SHP77 (cell line): Measurements from ENCODE around the gene NR6A1.

Experiments used
- DNase-seq, 2 experiments: peaks; one replicate each; lab custom pipeline; 2025; lab: John Stamatoyannopoulos, UW

Gene NR6A1

DNA sequence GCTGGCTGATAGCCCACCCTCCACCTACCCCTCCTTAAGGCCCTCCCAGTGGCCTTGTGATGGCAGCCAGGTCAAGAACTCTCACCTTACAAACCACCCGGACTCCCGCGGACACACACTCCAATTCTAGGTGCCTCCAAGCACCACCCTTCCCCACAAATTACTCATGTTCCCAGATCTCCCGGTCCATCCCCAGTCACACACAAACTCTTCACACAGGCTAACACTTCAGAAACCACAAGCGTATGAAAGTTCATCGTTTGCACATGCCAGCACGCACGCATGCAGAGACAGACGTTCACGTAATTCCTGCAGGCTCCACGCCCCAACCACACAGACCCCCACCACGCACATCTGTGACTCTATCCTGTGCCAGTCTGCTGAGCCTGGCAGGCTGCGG, 281.9 kb downstream of the NR6A1 start:
- no peak for DNase-seq

DNA sequence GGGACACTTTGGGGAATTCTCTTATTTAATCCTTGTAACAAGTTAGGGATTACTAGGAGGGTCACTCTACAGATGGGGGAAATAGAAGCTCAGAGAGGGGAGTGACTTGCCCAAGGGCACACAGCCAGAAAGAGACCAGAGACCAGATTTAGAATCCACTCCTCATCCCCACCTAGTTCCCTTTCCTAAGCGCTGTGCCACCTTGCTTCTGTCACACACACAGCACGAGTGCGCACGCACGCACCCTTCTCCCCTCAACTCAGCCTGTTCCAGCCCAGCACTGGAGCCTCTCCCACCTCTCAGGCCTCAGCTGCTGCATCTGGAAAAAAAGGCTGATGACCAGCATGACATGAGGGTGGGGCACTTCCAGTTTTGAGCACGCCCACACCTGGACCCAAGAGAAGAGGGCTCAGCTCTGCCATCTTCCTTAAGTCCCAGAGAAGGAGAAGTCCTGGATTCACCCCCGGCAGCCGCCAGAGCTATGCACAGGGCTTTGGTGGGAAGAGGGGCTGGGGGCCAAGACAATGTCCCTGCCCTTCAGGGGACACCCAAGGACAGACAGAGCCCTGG, 282.4 kb downstream of the NR6A1 start:
- no peak for DNase-seq

DNA sequence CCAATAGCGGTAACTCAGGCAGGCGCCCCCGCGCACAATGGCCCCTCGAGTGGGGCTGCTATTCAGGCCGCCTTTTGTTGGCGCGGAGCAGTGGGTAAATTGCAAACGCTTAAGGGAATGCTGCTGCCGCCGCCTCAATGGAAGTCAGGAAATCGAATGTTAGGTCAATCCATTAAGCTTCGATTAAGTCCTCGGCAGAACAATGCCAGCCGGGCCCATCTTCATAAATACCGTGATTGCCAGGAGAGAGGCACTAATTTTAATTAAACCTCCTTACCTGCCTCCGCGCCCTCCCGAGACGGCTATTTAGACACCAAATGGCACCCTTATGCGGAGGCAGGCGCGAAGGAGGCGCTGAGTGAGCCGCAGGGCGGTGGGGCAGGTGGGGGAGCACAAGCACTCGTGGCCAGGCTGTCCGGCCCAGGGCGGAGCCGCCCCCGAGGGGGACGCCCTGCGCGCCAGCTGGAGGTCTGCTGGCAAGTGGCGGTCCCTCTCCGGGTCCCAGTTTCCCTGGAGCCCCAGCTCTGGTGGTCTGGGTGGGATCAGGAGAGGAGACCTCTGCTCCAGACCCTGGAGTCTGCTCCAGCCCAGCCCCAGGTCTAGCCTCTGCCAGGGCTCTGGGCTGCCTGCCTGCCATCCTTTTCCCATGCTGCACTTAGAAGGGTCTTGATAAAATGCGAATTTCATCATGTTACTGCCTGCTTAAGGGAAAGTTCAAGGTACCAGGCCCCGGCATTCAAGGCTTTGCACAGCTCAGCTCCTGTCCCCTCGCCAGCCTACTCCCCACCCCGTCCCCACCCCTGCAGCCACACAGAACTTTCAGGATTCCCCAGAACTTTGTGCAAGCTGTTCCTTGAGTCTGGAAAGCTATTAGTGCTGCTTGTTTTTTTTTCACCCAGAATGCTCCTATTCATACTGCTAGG, 283.6 kb downstream of the NR6A1 start:
- DNase-seq: no peak

DNA sequence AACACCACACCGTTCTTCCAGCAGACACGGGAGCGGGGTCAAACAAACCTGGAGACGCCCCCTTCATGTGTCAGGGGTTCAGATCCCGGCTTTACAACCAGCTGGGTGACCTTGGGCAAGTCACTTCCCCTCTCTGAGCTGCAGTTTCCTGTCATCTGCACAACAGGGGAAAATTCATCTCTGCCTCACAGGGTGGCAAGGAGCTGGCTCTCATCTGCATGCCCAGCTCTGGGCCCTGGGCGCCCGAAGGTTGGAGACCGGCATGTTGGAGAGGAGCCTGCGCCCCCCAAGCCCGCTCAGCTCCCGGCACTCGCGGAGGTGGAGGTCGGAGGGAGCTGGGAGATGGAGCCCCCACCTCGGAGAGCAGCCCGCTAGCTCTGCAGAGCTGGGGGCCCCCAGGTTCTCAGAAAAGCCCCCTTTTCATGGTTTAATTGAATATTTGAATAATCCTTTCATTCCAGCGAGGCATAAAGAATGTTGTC, 284.3 kb downstream of the NR6A1 start:
- DNase-seq: no peak

DNA sequence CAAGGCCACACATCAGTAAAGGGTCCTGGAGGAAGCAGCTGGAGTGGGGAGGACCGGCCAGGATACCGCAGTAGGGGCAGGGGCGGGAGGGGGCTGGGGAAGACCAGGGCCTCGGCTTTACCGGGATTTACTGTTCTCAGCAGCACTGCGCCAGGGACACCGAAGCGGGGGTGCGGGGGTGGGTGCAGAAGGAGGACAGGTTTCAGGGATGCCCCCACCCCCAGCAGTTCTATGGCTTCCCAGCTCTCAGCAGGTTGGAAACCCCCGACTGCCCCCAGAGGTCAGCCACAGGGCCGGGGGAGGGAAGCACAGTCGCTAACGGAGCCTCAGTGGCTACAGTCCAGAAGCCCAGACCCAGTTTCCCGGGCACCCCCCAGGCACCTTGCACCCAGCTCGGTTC, 285.2 kb downstream of the NR6A1 start:
- no peak for DNase-seq

DNA sequence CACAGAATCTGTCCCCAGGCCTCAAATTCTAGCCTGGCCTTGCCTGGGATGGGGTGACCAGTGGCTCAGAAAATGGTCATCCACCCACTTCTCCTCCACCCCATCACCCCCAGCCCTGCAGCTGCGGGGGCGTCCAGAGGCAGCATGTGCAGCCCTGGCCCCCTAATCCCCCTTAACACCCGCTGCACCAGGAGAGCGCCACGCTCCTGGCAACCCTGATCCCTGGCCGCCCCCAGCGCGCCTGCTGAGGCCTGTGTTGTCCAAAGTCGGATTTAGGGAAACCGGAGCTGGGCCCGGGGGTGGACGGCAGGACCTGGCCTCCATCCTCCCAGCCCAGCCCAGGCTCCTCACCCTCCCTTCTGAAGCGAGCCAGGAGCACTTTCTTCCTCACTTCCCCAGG, 285.9 kb downstream of the NR6A1 start:
- no peak for DNase-seq

DNA sequence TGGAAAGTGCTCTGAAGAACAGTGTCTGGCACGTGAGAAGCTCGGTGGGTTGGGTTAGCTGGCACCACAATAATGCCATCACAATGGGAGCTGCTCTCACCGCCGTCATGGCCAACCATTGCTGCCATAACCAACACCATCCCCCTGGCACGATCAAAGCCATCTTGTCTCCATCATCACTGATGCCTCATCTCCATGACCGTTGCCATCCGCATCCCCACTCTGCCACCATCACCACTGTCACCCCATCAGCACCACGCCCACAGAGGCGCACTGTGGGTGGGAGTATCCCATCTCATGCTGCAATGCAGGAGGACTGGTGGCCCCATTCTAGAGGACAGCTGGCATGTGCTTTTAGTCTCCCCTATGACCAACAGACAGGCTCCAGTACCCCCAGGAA, 287.6 kb downstream of the NR6A1 start:
- DNase-seq: no peak

DNA sequence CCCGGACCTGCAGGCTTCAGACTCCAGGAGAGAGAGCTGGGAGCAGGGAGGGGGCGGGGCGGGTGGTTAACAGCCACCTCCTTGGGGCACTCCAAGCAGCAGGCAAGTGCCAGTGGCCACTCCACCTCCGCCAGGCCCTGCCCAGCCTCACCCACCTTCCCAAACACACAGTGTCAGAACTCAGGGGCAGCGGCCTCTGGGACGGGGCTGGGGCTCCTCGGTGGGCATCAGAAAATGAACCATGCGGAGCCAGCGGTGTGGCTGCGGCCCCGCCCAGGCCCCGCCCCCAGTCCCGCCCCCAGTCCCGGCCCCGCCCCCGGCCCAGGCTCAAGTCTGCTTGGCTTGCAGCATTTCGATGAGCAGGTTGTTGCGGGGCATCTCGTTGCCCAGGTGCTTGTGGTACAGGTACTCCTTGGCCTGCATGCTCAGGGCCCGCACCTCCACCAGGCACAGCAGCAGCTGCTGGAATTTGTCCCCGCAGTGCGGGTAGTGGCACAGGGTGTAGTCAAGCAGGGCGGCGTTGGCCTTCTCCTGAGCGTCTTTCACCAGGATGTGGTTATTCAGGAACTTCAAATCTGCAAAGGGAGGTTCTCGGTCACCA, 288.6 kb downstream of the NR6A1 start:
- DNase-seq: no peak

DNA sequence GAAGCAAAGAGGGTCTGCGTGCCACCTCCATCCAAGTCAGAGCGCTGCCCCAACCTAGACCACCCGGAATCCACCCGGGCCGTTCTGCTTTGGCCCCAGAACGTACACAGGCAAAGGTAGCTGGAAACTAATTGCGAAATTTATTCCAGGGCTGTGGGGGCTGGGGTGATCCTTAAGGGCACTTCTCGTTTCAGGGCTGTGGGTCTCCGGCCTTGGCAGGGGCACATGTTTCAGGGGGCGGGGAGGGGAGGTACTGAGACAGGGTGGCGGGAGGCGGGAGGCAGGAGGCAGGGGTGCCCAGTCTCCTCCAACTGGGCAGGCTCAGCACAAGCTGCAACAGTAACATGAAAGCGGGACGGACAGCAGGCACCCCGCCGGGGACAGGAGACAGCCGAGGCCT, 290.0 kb downstream of the NR6A1 start:
- DNase-seq: no peak

DNA sequence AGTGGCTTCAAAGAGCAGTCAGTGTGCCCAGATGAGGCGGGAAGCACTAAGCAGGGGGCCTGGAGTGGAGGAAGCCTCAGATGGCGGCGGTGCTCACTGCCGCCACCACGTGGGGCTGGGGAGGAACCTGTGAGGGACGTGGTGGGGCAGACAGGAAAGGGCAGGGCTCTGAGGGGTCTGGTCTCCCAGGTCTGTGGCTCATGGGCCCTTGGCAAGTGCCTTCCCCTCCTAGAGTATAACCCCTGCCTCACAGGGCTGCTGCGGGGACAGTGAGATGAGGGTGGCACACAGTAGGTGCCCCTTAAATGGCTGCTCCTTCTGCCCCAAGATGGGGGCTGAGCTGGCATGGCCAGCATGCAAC, 290.5 kb downstream of the NR6A1 start:
- DNase-seq: peak; percentile 48 to 58

DNA sequence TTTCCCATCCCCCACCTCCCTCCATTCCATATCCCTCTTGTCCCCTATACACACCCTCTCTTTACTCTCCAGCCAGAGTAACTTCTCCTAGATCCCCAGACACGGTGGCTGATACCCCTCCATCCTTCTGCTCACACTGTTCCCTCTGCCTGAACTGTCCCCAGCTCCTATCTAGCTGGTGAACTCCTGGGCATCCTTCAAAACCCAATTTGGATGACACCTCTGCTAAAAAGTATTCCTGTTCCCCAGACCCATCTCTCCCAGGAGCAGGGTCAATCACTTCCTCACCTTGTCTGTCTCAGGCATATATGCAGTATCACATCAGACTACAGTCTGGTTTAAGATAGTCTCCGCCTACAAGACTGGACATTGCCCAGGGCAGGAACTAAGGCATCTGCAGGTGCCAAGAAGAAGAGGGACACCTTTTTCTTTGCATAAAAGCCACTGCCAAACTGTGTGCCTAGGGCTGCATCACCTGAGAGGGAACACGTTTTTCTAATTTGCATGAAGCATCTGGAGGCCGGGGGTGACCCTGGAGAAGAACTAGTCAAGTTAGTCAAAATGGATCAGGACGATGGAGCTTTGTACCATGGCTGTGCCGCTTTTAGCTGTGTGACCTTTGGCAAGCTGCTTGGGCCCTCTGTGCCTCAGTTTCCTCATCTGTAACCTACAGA, 291.0 kb downstream of the NR6A1 start:
- no peak for DNase-seq

DNA sequence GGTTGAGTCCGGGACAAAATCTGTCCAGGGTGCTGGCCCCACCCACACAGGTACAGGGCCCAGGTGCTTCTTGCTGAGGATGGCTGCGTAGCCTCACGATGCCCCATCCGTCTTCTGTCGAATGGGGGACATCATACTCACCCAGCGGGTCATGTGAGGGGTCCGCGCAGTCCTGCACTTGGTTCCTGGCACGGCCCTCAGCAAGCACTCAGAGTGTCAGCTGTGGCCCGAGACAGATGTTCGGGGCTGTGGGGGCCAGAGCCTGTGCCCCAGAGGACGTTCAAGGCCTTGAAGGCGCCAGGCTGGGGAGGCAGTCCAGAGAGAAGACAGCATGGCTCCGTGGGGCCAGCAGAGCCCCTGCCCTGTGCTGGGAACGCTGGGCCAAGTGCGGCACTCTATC, 291.7 kb downstream of the NR6A1 start:
- DNase-seq: no peak

DNA sequence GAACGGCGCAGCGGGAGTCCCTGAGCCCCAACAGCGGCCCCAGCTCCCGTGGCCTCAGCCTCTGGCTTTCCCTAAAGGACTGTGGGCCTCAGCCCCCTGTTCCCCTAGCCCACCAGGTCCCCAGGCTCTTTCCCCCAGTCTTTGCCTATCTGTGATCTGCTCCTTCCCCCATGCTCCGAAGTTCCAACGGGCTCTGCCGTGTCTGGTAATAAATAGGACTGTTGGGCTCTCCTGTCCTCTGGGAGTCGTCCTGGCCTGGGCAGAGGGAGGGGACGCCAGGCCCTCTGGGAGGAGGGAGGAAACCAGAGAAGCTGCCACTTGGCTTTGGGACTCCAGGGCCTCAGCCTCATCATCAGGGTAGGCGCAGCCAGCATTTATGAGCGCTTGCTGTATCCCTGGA, 292.8 kb downstream of the NR6A1 start:
- DNase-seq: no peak

DNA sequence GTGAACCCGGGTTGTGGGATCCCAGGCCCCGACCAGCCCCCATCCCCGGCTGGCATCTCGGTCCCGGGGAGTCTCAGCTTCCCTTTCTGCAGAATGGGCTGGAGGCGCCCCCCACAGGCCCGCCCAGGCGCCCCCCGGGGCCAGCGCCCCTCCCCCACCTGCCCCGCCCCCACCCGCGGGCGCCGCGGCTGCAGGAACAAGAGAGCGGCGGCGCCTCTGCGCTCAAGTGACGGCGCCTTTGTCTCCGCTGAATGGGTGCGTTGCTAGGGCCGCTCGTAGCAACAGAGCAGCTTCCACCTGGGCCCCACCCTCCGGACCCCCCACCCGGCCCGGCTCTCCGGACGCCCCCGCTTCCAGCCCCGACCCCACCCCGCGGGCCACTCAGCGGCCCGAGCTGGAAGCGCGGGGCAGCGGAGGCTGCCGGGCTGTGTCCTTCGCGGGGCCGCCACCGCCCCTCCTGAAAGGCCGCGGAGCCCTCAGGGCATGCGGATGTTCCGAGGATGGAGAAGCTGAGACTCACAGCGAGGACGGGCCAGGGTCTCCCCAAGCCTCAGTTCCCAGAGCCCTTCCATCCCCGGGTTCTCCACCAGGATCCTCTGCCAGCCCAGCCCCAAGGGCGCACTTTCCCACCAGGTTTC, 293.3 kb downstream of the NR6A1 start:
- DNase-seq: peak in 1 of 2 experiments; percentile 15

DNA sequence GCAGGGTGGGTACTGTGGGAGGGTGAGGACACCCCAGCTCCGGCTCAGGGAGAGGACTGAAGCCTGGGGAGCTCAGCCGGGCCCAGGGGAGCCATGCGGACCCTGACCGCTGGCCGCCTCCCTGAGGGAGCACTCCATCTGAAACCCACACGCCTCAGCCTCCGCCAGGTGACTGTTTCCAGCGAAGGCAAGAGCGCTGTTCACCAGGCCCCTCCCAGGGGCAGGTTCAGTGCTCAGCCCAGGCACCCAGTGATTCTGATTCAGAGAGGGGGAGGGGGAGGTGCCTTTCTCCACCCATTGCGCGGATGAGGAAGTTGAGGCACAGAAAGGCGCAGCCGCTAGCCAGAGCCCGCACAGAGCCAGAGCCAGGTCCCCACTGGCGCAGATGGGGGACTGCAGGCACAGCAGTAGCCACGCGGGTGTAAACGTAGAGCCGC, 293.9 kb downstream of the NR6A1 start:
- DNase-seq: no peak

DNA sequence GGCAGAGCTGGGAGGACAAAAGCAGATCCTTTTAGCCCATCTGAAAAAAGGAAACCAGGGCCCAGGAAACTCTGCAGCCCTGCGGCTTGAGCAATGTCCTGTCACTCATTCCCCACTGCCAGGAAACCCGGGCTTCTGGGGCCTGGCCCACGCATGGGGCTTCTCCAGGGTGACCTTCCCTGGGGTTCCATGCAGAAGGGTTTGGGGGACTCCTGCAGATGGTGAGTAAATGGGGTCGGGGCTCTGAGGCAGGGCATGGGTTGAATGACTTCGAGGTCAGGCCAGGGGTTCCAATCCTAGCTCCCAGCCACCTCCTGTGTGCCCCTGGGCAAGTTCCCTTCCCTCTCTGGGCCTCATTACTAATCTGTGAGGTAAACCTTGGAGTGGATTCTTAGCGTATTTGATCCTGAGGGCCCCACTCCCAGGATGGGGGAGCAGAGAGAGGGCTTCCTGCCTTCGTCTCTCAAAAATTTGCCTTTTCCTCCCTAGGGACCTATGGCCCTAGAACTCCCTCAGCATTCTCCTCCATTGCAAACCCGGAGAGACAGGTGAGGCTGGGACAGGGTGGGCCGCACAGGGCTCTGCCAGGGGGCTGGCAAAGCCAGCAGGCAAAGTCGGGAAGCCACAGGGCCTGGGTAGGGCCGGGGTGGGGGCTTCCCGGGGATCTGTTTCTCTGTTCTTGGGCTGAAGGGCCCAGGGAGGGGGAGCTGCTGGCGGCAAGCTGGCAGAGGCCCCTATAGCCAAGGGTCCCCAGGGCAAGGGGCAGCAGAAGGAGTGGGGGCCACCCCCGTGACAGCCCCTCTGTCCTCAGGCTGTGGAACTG, 295.0 kb downstream of the NR6A1 start:
- DNase-seq: no peak

DNA sequence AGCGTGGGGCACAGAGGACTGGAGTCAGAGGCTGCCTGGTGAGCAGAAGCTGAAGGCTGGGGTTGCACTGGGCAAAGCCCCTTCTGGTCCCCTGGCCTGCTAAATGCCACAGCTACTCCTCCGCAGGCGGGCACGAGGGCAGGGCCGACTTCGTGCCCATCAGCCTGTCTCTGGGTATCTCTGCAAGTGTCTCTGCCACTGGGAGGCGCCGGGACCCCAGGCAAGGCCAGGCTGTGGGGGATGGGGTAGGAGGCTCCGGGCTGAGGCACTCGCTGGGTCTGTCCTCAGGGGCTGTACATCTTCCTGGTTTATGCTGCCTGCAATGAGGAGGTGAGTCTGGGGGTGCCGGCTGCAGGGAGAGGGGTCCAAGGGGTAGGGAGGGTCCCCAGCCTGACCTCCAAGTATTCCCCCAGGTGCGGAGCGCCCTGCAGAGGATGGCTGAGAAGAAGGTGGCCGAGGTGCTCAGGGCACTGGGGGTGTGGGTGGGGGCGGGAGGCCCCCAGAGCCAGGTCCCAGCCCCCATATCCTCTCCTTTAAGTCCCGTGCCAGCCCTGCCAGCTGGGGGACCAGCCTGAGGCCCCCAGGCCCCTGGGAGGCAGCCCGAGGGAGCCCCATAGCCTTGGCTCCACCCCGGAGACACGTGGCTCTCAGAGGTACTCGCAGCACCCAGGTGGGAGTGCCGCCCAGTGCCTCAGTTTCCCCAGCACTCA, 295.8 kb downstream of the NR6A1 start:
- DNase-seq: no peak

DNA sequence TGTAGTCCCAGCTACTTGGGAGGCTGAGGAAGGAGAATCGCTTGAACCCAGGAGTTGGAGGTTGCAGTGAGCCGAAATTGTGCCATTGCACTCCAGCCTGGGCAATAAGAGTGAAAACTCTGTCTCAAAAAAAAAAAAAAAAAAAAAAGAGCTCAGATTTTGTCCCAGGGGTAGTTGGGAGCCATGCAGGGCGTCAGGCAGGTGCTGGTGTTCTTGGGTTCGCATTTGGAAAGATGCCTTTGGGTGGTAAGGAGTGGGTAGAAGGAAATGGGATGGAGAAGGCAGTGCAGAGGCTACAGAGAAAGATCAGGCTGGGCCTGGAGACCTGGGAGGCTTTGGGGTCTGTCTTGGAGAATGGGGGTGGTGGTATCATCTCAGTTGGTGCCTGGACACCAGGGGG, 297.0 kb downstream of the NR6A1 start:
- DNase-seq: no peak

DNA sequence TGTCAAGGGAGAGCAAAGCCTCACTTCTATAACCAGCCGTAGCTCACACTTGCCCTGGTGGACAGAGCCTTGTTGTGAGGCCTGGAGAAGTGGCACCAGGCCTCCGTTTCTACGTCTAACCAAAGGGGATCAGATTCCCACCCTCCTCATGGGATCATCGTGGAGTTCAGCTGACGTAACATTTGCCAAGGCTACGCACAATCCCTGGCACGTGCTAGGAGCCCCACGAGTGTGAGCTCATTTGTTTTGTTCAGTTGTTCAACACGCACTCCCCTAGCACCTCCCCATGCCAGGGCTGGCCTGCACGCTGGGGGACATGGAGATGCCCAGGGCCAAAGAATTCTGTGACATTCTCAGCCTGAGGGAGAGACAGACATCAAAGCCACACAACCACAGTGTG, 297.8 kb downstream of the NR6A1 start:
- no peak for DNase-seq

DNA sequence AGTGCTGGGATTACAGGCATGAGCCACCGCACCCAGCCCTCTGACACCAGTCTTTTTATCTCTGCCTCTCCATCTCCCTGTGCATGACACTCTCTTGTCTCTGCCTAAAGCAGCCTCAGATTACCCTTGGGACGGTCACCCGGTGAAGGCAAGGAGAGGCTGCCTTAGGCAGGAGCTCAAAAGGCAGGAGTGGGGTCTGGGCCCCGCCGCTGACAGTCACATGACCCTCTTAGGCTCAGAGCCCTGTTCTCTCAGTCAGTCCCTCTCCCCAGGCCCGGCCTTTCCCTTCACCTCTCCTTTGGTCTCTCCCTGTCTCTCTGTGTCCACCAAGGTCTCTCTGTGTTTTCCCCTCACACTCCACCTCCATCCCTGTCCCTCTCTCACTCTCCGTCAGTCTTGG, 298.3 kb downstream of the NR6A1 start:
- DNase-seq: no peak

DNA sequence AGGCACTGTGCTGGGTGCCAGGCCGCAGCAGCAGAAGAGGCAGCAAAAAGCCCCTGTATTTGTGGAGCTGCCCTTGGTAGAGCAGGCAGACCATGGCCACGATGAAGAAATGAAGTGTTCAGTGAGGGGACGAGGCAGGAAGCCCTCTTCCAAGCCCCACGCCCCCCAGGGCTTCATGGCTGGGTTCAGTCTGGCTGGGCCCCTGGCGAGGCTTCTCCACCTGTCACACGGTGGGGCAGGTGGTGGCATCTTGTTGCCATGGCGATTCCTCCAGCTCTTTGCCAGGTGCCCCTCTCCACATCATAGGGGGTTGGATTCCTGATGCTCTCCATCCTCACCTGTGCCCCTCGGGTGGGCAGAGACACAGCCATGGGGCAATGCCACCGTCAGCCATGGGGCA, 299.4 kb downstream of the NR6A1 start:
- DNase-seq: no peak
